GM12891 (cell line): Measurements from ENCODE around the gene IMPA2.

Experiments
- PAX5 ChIP-seq: IDR thresholded peaks from 2 replicates; pipeline ENCODE4 v1.6.1; 2011; ENCODE audit warnings: low read length, moderate library complexity, mild to moderate bottlenecking; ENCODE audit not compliant: insufficient read depth, severe bottlenecking
- POLR2A ChIP-seq: IDR thresholded peaks from 2 replicates; pipeline ENCODE4 v1.6.1; 2011; ENCODE audit warnings: low read depth, low read length, control low read depth
- POLR2AphosphoS5 ChIP-seq: IDR thresholded peaks from 2 replicates; pipeline ENCODE4 v1.6.1; 2011; ENCODE audit warnings: low read depth, low read length, control low read depth
- POU2F2 ChIP-seq: IDR thresholded peaks from 2 replicates; pipeline ENCODE4 v1.6.1; 2011; ENCODE audit warnings: low read depth, mild to moderate bottlenecking, control low read depth, low read length, moderate library complexity
- TAF1 ChIP-seq: IDR thresholded peaks from 2 replicates; pipeline ENCODE4 v1.6.1; 2011; ENCODE audit warnings: low read depth, low read length, control low read depth

- TF ChIP-seq POLR2A (no peak), TAF1 (no peak), POU2F2 (no peak), POLR2AphosphoS5 (no peak), PAX5 (no peak)
These were observed 55.0 kb downstream of the IMPA2 start for GRCh38 chr18:12036201-12036751.
